COR-L47 (cell line): ENCODE measurements around the gene CCNT1.
A peak's percentile ranks its signal among the peaks of the same experiment; 100 is the strongest.
"Not testable (repeated sequence)": the region's sequence is repeated elsewhere in the genome, so short reads cannot be mapped to it uniquely, and the experiment has no call there.

Experiments
- DNase-seq: peaks from one replicate; lab custom pipeline; 2025; lab: John Stamatoyannopoulos, UW

CCNT1 gene

DNA sequence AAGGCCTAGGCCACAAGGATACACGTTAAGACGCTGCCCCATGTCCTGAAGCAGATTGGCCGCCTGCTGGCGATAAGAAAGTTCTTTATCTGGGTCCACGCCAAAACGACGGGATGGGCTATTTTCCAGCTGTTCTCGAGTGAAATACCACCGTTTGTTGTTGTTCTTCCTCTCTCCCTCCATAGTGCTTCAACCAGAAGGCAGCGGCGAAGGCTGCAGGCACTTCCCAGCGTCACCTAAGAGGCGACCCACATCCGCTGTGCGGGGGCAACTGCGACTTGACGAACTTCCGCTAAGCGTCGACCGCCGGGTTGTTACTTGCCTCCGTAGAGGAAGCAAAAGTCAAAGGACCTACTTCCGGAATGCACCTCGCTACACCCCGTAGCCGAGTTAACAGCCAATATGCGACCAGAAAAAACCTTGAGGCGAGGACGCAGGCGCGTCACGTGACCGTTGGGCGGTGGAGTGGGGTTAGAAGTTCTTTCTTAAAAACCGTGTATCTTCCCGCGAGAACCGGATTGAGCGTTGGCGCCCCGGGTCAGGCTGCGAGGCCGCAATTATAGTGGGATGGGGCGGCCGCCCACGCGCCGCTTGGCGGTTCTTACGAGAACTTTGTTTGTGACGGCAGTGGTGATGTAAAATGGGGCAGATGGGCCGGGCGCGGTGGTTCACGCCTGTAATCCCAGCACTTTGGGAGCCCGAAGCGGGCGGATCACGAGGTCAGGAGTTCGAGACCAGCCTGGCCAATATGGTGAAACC, at the start of gene CCNT1:
Gene CCNT1, minus strand, starts transcription at position 215 of the 759 bp plus-strand sequence. Its CDS starts 32 bp downstream, at position 183.
- DNase-seq, result peak; percentile 99

GRCh38 chr12:48765753-48766162, 49.3 kb upstream of the CCNT1 start:
- no peak for DNase-seq

GRCh38 chr12:48764521-48764920, 48.0 kb upstream of the CCNT1 start:
- DNase-seq, result no peak

DNA sequence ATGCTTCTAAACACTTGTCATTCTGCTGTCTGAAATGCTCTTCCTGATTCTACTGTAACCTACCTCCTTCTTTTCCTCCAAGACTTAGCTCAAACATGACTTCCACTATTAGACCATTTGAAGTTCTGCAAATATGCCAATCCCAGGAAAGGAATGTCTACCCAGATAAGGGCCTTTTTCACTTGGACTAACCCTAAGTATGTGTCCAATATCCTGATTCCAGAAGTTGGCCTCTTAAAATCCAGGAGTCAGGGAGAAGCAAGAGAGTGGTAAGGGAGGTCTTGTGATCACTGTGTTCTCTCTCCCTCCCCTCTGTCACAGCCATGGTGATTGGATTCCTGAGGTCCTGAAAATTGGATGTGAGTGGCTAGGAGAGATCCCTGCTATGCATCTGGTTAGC, 42.2 kb upstream of the CCNT1 start:
- no peak for DNase-seq

DNA sequence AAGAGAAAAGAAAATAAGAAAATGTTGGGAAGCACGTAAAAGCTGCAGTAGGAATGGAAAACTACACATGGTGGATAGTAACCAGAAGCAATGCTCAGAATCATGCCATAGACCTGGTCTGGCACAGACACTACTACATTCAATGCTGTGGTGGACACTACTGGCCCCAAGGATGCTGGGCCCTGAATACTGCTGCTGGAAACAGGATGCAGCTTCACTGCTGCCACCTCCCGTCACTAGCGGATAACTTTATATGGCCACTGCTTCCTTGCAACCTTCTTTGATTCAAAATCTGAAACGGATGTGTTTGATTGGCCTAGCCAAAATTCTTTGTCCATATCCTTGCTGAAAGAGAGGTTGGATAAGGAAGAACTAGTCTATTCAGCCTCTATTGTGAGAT, 41.7 kb upstream of the CCNT1 start:
- no peak for DNase-seq

DNA sequence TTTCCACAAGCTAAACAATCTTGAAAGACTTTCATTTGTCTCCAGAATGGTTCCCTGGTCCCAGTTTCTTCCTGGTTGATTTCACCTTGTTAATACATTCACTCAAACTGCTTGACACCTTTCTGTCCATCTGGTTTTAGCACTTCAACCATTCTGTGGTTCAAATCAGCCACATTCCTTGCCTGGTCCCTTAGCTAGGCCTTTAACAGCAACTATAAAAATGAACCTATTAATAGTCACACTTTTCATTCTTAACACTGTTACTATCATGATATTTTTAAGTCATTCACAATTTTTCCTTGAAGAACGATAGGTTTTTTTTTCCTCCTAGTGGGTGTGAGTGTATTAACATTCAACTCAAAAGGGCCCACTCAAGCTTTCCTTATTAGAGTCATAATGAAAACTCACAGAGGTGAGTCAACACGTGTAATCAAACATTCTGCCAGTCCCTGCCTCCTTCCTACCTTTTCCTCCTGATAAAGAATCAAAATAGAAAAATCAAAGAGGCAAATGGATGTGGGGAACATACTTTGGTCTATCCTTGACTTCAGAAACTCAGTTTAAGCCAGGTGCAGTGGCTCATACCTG, 34.4 kb upstream of the CCNT1 start:
- DNase-seq, result no peak

- DNase-seq, result no peak
Measured at GRCh38 chr12:48750215-48750614, 33.7 kb upstream of the CCNT1 start.

DNA sequence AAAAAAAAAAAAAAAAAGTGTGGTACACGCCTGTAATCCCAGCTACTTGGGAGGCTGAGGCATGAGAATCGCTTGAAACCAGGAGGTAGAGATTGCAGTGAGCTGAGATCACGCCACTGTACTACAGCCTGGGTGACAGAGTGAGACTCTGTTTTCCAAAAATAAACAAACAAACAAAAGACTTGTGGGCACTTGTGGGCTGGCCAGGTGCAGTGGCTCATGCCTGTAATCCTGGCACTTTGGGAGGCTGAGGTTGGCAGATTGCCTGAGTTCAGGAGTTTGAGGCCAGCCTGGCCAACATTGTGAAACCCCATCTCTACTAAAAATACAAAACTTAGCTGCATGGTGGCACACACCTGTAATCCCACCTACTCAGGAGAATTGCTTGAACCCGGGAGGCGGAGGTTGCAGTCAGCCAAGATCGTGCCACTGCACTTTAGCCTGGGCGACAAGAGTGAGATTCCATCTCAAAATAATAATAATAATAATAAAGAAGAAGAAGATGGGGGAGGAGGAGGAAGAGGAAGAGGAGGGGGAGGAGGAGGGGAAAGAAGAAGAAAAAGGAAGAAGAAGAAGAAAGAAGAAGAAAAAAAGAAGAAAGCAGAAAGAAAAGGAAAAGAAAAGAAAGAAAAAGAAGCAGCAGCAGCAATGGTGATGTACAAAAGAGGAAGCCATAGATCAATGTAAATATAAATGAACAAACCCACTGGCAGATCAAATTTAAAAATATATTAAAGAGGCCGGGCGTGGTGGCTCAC, 27.9 kb upstream of the CCNT1 start:
- no peak for DNase-seq

- DNase-seq, result no peak
Measured at GRCh38 chr12:48739618-48740269, 23.2 kb upstream of the CCNT1 start.

- no peak for DNase-seq
Measured at GRCh38 chr12:48736456-48736855, 19.9 kb upstream of the CCNT1 start.

- DNase-seq, result no peak
Measured at GRCh38 chr12:48728807-48729206, 12.3 kb upstream of the CCNT1 start.

GRCh38 chr12:48720737-48721136, 4.2 kb upstream of the CCNT1 start:
- DNase-seq, result not testable (repeated sequence)

GRCh38 chr12:48720171-48720570, 3.7 kb upstream of the CCNT1 start:
- DNase-seq, result not testable (repeated sequence)

- DNase-seq, result not testable (repeated sequence)
Measured at GRCh38 chr12:48719002-48719401, 2.5 kb upstream of the CCNT1 start.

DNA sequence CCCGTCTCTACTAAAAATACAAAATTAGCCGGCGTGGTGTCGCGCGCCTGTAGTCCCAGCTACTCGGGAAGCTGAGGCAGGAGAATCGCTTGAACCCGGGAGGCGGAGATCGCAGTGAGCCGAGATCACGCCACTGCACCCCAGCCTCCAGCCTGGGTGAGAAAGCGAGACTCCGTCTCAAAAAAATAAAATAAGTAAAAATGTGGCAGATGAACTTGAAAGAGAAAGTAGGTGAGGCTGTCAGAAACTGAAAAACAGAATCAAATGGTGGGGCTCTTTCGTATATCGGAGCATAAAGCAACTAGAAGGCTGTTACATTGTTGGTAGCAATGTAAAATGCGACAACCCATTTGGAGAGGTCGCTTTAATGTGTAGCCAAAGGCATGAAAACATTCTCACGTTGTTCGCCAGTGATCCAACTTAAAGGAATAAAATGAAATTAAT, 767 bp upstream of the CCNT1 start:
- DNase-seq, result no peak

GRCh38 chr12:48716168-48716492, 377 bp downstream of the CCNT1 start:
- DNase-seq, result no peak

DNA sequence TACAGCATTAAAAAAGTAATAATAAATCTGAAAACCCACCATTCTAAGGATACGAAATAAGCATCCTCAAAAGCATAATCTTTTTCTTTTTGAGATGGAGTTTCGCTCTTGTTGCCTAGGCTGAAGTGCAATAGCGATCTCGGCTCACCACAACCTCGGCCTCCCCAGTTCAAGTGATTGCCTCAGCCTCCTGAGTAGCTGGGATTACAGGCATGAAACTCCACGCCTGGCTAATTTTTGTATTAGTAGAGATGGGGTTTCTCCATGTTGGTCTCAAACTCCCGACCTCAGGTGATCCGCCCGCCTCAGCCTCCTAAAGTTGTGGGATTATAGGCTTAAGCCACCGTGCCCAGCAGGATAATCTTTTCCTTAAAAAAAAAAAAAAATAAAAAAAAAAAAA, 4.3 kb downstream of the CCNT1 start:
- no peak for DNase-seq

GRCh38 chr12:48698822-48699221, 17.7 kb downstream of the CCNT1 start:
- not testable (repeated sequence) for DNase-seq

DNA sequence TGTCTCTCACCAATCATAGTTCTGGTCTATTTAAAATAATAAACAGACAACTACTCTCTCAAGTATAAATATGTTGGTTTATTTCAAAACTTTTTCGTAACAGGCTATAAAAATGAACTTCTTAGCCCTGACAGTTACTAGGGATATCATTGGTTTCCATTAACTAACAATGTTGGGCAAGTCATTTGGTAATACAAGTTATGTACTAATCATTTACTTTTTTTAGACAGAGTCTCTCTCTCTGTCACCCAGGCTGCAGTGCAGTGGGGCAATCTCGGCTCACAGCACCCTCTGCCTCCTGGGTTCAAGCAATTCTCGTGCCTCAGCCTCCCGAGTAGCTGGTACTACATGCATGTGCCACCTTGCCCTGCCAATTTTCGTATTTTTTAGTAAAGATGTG, 19.9 kb downstream of the CCNT1 start:
- DNase-seq, result no peak

GRCh38 chr12:48695859-48696258, 20.6 kb downstream of the CCNT1 start:
- no peak for DNase-seq

GRCh38 chr12:48694038-48694437, 22.5 kb downstream of the CCNT1 start:
- DNase-seq, result no peak

DNA sequence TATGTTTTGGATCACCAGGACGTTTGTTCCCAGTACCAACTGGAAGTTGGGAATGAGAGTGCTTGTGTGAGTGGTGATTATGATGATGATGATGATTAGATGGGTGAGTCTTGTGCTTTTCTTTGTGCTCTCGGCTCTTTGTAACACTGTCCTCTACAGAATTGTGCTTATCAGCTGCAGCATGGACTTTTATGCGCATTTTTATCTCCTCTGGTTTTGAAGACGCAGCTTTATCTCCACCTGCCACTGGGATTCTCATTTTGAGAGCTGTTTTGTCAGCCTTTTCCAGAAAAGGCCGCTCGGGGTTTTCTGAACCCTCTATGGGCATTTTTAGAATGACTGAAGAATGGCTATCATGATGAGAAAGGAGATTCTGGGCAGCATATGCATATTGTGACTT, 22.9 kb downstream of the CCNT1 start:
- no peak for DNase-seq
